ENCODE results near the gene DUSP22. TPM values are rescaled to one million over a fixed set of nuclear protein-coding genes. Genes with fewer than 3 reads are reported as not detected.

DUSP22 gene
- total and polyA plus RNA-seq, 4 donors, result 28.2 to 42.3 (median 29.7) TPM

- WGBS (ENCODE audit: insufficient coverage), result 87% methylated on average over 8 of the region's 8 CpGs
- no peaks in the 10 kb centered on the region for H3K9me3 ChIP-seq (ENCODE audit: control insufficient read depth, insufficient read depth, low read length)
- H3K36me3 ChIP-seq (ENCODE audit: control insufficient read depth, insufficient read depth, low read length), result peaks cover 4% of the 10 kb centered on the region
- H3K4me1 ChIP-seq (ENCODE audit: control insufficient read depth, insufficient read depth, low read length), result peaks cover 12% of the 10 kb centered on the region
- no peak overlapping the region for H3K27ac ChIP-seq (ENCODE audit: low read depth, low read length)
- no peaks in the 10 kb centered on the region for H3K27me3 ChIP-seq (ENCODE audit: control insufficient read depth, insufficient read depth, low read length)
- no peak overlapping the region for H3K4me3 ChIP-seq (ENCODE audit: low read depth, low read length)
- no peak for DNase-seq (ENCODE audit: low read depth in 4 of 6, low spot score in 6 of 6)
These were observed 16.5 kb downstream of the DUSP22 start for GRCh38 chr6:308768-309167.

- Histone ChIP-seq H3K4me3 (ENCODE audit: low read depth, low read length) (no peak overlapping the region), H3K9me3 (ENCODE audit: control insufficient read depth, insufficient read depth, low read length) (no peaks in the 10 kb centered on the region), H3K27ac (ENCODE audit: low read depth, low read length) (no peak overlapping the region), H3K27me3 (ENCODE audit: control insufficient read depth, insufficient read depth, low read length) (no peaks in the 10 kb centered on the region), H3K4me1 (ENCODE audit: control insufficient read depth, insufficient read depth, low read length) (peaks cover 12% of the 10 kb centered on the region), H3K36me3 (ENCODE audit: control insufficient read depth, insufficient read depth, low read length) (no peaks in the 10 kb centered on the region)
- no peak for DNase-seq (ENCODE audit: low read depth in 4 of 6, low spot score in 6 of 6)
- 95% methylated on average over 7 of the region's 12 CpGs for WGBS (ENCODE audit: insufficient coverage)
These were observed 17.7 kb downstream of the DUSP22 start for GRCh38 chr6:309947-310346.

- 92% methylated on average over 1 of the region's 2 CpGs for WGBS (ENCODE audit: insufficient coverage)
- Histone ChIP-seq H3K27me3 (ENCODE audit: control insufficient read depth, insufficient read depth, low read length) (no peaks in the 10 kb centered on the region), H3K4me1 (ENCODE audit: control insufficient read depth, insufficient read depth, low read length) (peaks cover 12% of the 10 kb centered on the region), H3K36me3 (ENCODE audit: control insufficient read depth, insufficient read depth, low read length) (no peaks in the 10 kb centered on the region), H3K9me3 (ENCODE audit: control insufficient read depth, insufficient read depth, low read length) (no peaks in the 10 kb centered on the region), H3K27ac (ENCODE audit: low read depth, low read length) (no peak overlapping the region), H3K4me3 (ENCODE audit: low read depth, low read length) (no peak overlapping the region)
- no peak for DNase-seq (ENCODE audit: low read depth in 4 of 6, low spot score in 6 of 6)
These were observed 18.4 kb downstream of the DUSP22 start for GRCh38 chr6:310671-311070.

GRCh38 chr6:311679-312220 lies 19.5 kb downstream of the DUSP22 start:
- 78% methylated on average over 17 of the region's 17 CpGs for WGBS (ENCODE audit: insufficient coverage)
- peak in 1 of 6 donors; percentile 50 for DNase-seq (ENCODE audit: low read depth in 4 of 6, low spot score in 6 of 6)
- peaks cover 2% of the 10 kb centered on the region for H3K9me3 ChIP-seq (ENCODE audit: control insufficient read depth, insufficient read depth, low read length)

GRCh38 chr6:313087-313486 lies 20.8 kb downstream of the DUSP22 start:
- Histone ChIP-seq H3K4me1 (ENCODE audit: control insufficient read depth, insufficient read depth, low read length) (peaks cover 5% of the 10 kb centered on the region), H3K27me3 (ENCODE audit: control insufficient read depth, insufficient read depth, low read length) (no peaks in the 10 kb centered on the region), H3K36me3 (ENCODE audit: control insufficient read depth, insufficient read depth, low read length) (no peaks in the 10 kb centered on the region), H3K9me3 (ENCODE audit: control insufficient read depth, insufficient read depth, low read length) (peaks cover 2% of the 10 kb centered on the region), H3K27ac (ENCODE audit: low read depth, low read length) (no peak overlapping the region), H3K4me3 (ENCODE audit: low read depth, low read length) (no peak overlapping the region)
- 71% methylated on average over 2 of the region's 2 CpGs for WGBS (ENCODE audit: insufficient coverage)
- DNase-seq (ENCODE audit: low read depth in 4 of 6, low spot score in 6 of 6), result no peak

More at GRCh38 chr6:311679-312220, 19.5 kb downstream of the DUSP22 start:
- H3K4me3 ChIP-seq (ENCODE audit: low read depth, low read length), result no peak overlapping the region
- H3K27me3 ChIP-seq (ENCODE audit: control insufficient read depth, insufficient read depth, low read length), result no peaks in the 10 kb centered on the region
- H3K4me1 ChIP-seq (ENCODE audit: control insufficient read depth, insufficient read depth, low read length), result peaks cover 11% of the 10 kb centered on the region
- H3K27ac ChIP-seq (ENCODE audit: low read depth, low read length), result no peak overlapping the region
- H3K36me3 ChIP-seq (ENCODE audit: control insufficient read depth, insufficient read depth, low read length), result no peaks in the 10 kb centered on the region

- Histone ChIP-seq H3K36me3 (ENCODE audit: control insufficient read depth, insufficient read depth, low read length) (no peaks in the 10 kb centered on the region), H3K4me1 (ENCODE audit: control insufficient read depth, insufficient read depth, low read length) (peaks cover 10% of the 10 kb centered on the region), H3K27ac (ENCODE audit: low read depth, low read length) (no peak overlapping the region), H3K27me3 (ENCODE audit: control insufficient read depth, insufficient read depth, low read length) (no peaks in the 10 kb centered on the region), H3K9me3 (ENCODE audit: control insufficient read depth, insufficient read depth, low read length) (peaks cover 2% of the 10 kb centered on the region), H3K4me3 (ENCODE audit: low read depth, low read length) (no peak overlapping the region)
- 89% methylated on average over 10 of the region's 10 CpGs for WGBS (ENCODE audit: insufficient coverage)
- no peak for DNase-seq (ENCODE audit: low read depth in 4 of 6, low spot score in 6 of 6)
These were observed 21.6 kb downstream of the DUSP22 start for GRCh38 chr6:313917-314316.

- H3K27ac ChIP-seq (ENCODE audit: low read depth, low read length), result no peak overlapping the region
- H3K36me3 ChIP-seq (ENCODE audit: control insufficient read depth, insufficient read depth, low read length), result no peaks in the 10 kb centered on the region
- no peaks in the 10 kb centered on the region for H3K27me3 ChIP-seq (ENCODE audit: control insufficient read depth, insufficient read depth, low read length)
- H3K4me3 ChIP-seq (ENCODE audit: low read depth, low read length), result no peak overlapping the region
- WGBS (ENCODE audit: insufficient coverage), result 70% methylated on average over 5 of the region's 5 CpGs
- no peak for DNase-seq (ENCODE audit: low read depth in 4 of 6, low spot score in 6 of 6)
- peaks cover 10% of the 10 kb centered on the region for H3K4me1 ChIP-seq (ENCODE audit: control insufficient read depth, insufficient read depth, low read length)
- H3K9me3 ChIP-seq (ENCODE audit: control insufficient read depth, insufficient read depth, low read length), result peaks cover 2% of the 10 kb centered on the region
These were observed 22.1 kb downstream of the DUSP22 start for GRCh38 chr6:314377-314776.

- WGBS (ENCODE audit: insufficient coverage), result 72% methylated on average over 6 of the region's 6 CpGs
- Histone ChIP-seq H3K36me3 (ENCODE audit: control insufficient read depth, insufficient read depth, low read length) (no peaks in the 10 kb centered on the region), H3K27ac (ENCODE audit: low read depth, low read length) (no peak overlapping the region), H3K27me3 (ENCODE audit: control insufficient read depth, insufficient read depth, low read length) (no peaks in the 10 kb centered on the region), H3K9me3 (ENCODE audit: control insufficient read depth, insufficient read depth, low read length) (peaks cover 2% of the 10 kb centered on the region), H3K4me3 (ENCODE audit: low read depth, low read length) (no peak overlapping the region), H3K4me1 (ENCODE audit: control insufficient read depth, insufficient read depth, low read length) (peaks cover 10% of the 10 kb centered on the region)
- DNase-seq (ENCODE audit: low read depth in 4 of 6, low spot score in 6 of 6), result no peak
These were observed 22.9 kb downstream of the DUSP22 start for GRCh38 chr6:315226-315625.

- Histone ChIP-seq H3K27me3 (ENCODE audit: control insufficient read depth, insufficient read depth, low read length) (no peaks in the 10 kb centered on the region), H3K9me3 (ENCODE audit: control insufficient read depth, insufficient read depth, low read length) (peaks cover 2% of the 10 kb centered on the region), H3K27ac (ENCODE audit: low read depth, low read length) (no peak overlapping the region), H3K36me3 (ENCODE audit: control insufficient read depth, insufficient read depth, low read length) (no peaks in the 10 kb centered on the region), H3K4me1 (ENCODE audit: control insufficient read depth, insufficient read depth, low read length) (peaks cover 10% of the 10 kb centered on the region), H3K4me3 (ENCODE audit: low read depth, low read length) (no peak overlapping the region)
- WGBS (ENCODE audit: insufficient coverage), result 67% methylated on average over 9 of the region's 10 CpGs
- DNase-seq (ENCODE audit: low read depth in 4 of 6, low spot score in 6 of 6), result no peak
These were observed 23.9 kb downstream of the DUSP22 start for GRCh38 chr6:315921-316752.

- Histone ChIP-seq H3K4me3 (ENCODE audit: low read depth, low read length) (no peak overlapping the region), H3K4me1 (ENCODE audit: control insufficient read depth, insufficient read depth, low read length) (peaks cover 10% of the 10 kb centered on the region), H3K36me3 (ENCODE audit: control insufficient read depth, insufficient read depth, low read length) (no peaks in the 10 kb centered on the region), H3K27me3 (ENCODE audit: control insufficient read depth, insufficient read depth, low read length) (no peaks in the 10 kb centered on the region), H3K9me3 (ENCODE audit: control insufficient read depth, insufficient read depth, low read length) (peaks cover 2% of the 10 kb centered on the region), H3K27ac (ENCODE audit: low read depth, low read length) (no peak overlapping the region)
- DNase-seq (ENCODE audit: low read depth in 4 of 6, low spot score in 6 of 6), result no peak
These were observed 24.4 kb downstream of the DUSP22 start for GRCh38 chr6:316753-317038.
